Lower lobe of right lung (tissue), 2 donors: Measurements from ENCODE around the gene NOS1AP. TPM values are rescaled to one million over a fixed set of nuclear protein-coding genes. Genes with fewer than 3 reads are reported as not detected.

Source experiments
- ATAC-seq, 2 donors: fragments of 200-7000 bp; cut with Tn5 transposase; one replicate each; pipeline ENCODE4 v1.9.1; 2020 to 2022; ENCODE audit warnings: mild to moderate bottlenecking in 2 of 2, moderate library complexity in 2 of 2
- DNase-seq: peaks from one replicate; pipeline ENCODE4 v3.0.0-alpha.2; 2020
- H3K27ac ChIP-seq: fragments of 200-600 bp; one replicate; pipeline ENCODE4 v1.8.0; 2022
- H3K27me3 ChIP-seq: fragments of 200-600 bp; one replicate; pipeline ENCODE4 v1.8.0; 2022; ENCODE audit warnings: low read depth
- H3K36me3 ChIP-seq: fragments of 200-600 bp; one replicate; pipeline ENCODE4 v1.8.0; 2022; ENCODE audit warnings: mild to moderate bottlenecking
- H3K4me1 ChIP-seq: fragments of 200-600 bp; one replicate; pipeline ENCODE4 v1.8.0; 2022
- H3K4me3 ChIP-seq: fragments of 200-600 bp; one replicate; pipeline ENCODE4 v1.8.0; 2022; ENCODE audit warnings: mild to moderate bottlenecking
- H3K9me3 ChIP-seq: fragments of 200-600 bp; one replicate; pipeline ENCODE4 v1.8.0; 2022
- CTCF ChIP-seq: fragments of 200-600 bp; IDR thresholded peaks from one replicate; pipeline ENCODE4 v1.8.0; 2022; ENCODE audit warnings: antibody characterized with exemption, mild to moderate bottlenecking
- intact Hi-C: fragments of 100-400 bp; cut with DNase I; formaldehyde crosslinking; loops from one replicate; pipeline ENCODE4 v1.11.0; 2022
- total RNA-seq: library from RNA; stranded (reverse); fragmentation: NEBNext Ultra II Directional; extraction: Animal tissue kit (Norgen Biotek cat#: 25700); gene quantifications from one replicate; pipeline ENCODE4 v1.2.1, GENCODE V29; 2021
- donor health status: DM: no; HTN: yes; CAD: no; lungs with severe emphysema.

Gene NOS1AP
- total RNA-seq, 1 donor from 2014 or later: 3.6 TPM

- Histone ChIP-seq H3K36me3 (no peaks in the 10 kb centered on the region), H3K4me1 (no peaks in the 10 kb centered on the region), H3K27ac (no peak overlapping the region), H3K9me3 (no peaks in the 10 kb centered on the region), H3K27me3 (no peaks in the 10 kb centered on the region), H3K4me3 (no peak overlapping the region)
- intact Hi-C loops: loop anchor here (5.0 kb wide), 1 partner anchor 221 kb away; no protein-coding TSS in a partner anchor
- DNase-seq: peak; percentile 61
- peak; percentile 93 to 96 for ATAC-seq
- TF ChIP-seq CTCF: peak; percentile 84
These were observed 13.4 kb upstream of the NOS1AP start for GRCh38 chr1:162056043-162056442.

GRCh38 chr1:162056579-162056978 lies 12.9 kb upstream of the NOS1AP start:
- Histone ChIP-seq H3K4me3 (no peak overlapping the region), H3K27ac (no peak overlapping the region), H3K27me3 (no peaks in the 10 kb centered on the region), H3K9me3 (no peaks in the 10 kb centered on the region), H3K36me3 (no peaks in the 10 kb centered on the region), H3K4me1 (no peaks in the 10 kb centered on the region)
- intact Hi-C loops: loop anchor here (5.0 kb wide), 1 partner anchor 221 kb away; no protein-coding TSS in a partner anchor
- ATAC-seq: no peak
- TF ChIP-seq CTCF: no peak
- DNase-seq: no peak

GRCh38 chr1:162059721-162060120 lies 9.8 kb upstream of the NOS1AP start:
- Histone ChIP-seq H3K27me3 (no peaks in the 10 kb centered on the region), H3K4me1 (no peaks in the 10 kb centered on the region), H3K27ac (no peak overlapping the region), H3K36me3 (no peaks in the 10 kb centered on the region), H3K4me3 (no peak overlapping the region), H3K9me3 (no peaks in the 10 kb centered on the region)
- DNase-seq: no peak
- TF ChIP-seq CTCF: no peak
- no peak for ATAC-seq
- intact Hi-C loops: loop anchor here (5.0 kb wide), 1 partner anchor 218 kb away; no protein-coding TSS in a partner anchor

- no peak for TF ChIP-seq CTCF
These were observed 9.2 kb upstream of the NOS1AP start for GRCh38 chr1:162060314-162060713.

GRCh38 chr1:162062542-162063015 lies 6.9 kb upstream of the NOS1AP start:
- Histone ChIP-seq H3K36me3 (no peaks in the 10 kb centered on the region), H3K4me3 (no peak overlapping the region), H3K27me3 (peaks cover 9% of the 10 kb centered on the region), H3K9me3 (no peaks in the 10 kb centered on the region), H3K4me1 (no peaks in the 10 kb centered on the region), H3K27ac (no peak overlapping the region)
- ATAC-seq (no peak), DNase-seq (no peak)
- intact Hi-C loops: no loop called here
- no peak for TF ChIP-seq CTCF

More at GRCh38 chr1:162060314-162060713, 9.2 kb upstream of the NOS1AP start:
- ATAC-seq: no peak
- Histone ChIP-seq H3K9me3 (no peaks in the 10 kb centered on the region), H3K4me1 (no peaks in the 10 kb centered on the region), H3K27me3 (no peaks in the 10 kb centered on the region), H3K4me3 (no peak overlapping the region), H3K36me3 (no peaks in the 10 kb centered on the region), H3K27ac (no peak overlapping the region)
- no peak for DNase-seq
- intact Hi-C loops: no loop called here
